Erythroblast (primary cell): ENCODE data around the gene C21orf58.

Experiments
- GATA1 ChIP-seq: IDR thresholded peaks from 2 replicates; pipeline ENCODE4 v1.6.1; 2011; ENCODE audit warnings: low read depth, mild to moderate bottlenecking, control low read depth, low read length, moderate library complexity
- POLR2A ChIP-seq: IDR thresholded peaks from 2 replicates; pipeline ENCODE4 v1.6.1; 2011; ENCODE audit warnings: mild to moderate bottlenecking, low read length

DNA sequence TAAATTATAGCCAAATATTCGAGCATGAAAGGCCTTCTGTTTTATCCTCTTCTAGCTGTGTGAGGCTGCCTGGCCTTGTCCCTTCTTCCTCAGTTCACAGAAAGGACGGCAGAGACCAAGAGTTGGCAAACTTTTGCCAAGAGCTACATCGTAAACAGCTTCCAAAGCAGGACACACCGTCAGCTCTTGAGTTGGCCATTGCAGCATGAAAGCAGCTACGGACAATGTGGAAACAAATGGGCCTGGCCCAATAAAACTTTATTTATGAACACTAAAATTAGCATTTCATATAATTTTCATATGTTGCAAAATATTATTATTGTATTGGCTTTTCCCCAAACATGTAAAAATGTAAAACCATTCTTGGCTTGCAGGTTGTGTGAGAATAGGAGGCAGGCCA lies 10.7 kb downstream of the C21orf58 start:
- no peak for TF ChIP-seq POLR2A
- TF ChIP-seq GATA1: no peak
